HG02759 (cell line): ENCODE results near the gene TMEM119.
A peak's percentile ranks its signal among the peaks of the same experiment; 100 is the strongest.
"Not testable (repeated sequence)": the region's sequence is repeated elsewhere in the genome, so short reads cannot be mapped to it uniquely, and the experiment has no call there.

ENCODE experiments used
- ATAC-seq: cut with Tn5 transposase; IDR thresholded peaks from one replicate; pipeline ENCODE4 v1.9.1; 2021; ENCODE audit warnings: mild to moderate bottlenecking, moderate library complexity; ENCODE audit not compliant: unreplicated experiment

Gene TMEM119

DNA sequence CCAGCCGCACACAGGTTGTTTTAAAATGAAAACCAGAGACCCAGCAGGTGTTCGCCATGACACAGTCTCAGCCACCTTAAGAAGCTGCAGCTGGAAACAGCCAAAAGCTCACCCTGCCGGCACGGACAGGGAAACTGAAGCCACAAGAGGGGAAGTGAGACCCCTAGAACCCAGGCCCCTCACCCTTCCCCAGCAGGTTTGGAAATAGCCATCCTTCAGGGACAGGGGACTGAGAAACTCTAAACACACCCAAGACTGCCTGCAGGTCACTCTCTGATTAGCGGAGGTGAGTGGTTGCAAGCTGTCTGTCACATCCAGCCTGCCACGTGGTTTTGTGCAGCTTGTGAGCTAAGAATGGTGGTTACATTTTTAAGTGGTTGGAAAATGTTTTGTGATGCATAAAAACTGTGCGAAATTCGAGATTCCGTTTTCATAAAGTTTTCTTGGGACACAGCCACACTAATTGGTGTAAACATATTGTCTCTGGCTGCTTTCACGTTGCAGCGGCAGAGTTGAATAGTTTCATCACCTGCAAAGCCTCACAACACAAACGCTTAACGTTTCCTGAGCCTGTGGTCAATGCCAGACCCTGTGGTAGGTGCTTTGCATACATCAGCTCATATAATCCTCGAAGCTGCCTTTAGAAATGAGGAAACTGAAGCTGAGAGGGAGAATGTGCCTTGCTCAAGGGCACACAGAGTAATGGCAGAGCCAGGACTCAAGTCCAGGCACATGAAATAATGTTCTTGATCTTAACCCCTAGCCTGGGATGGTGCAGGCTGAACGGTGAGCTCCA, 37.5 kb upstream of the TMEM119 start:
- ATAC-seq, result peak; percentile 50

DNA sequence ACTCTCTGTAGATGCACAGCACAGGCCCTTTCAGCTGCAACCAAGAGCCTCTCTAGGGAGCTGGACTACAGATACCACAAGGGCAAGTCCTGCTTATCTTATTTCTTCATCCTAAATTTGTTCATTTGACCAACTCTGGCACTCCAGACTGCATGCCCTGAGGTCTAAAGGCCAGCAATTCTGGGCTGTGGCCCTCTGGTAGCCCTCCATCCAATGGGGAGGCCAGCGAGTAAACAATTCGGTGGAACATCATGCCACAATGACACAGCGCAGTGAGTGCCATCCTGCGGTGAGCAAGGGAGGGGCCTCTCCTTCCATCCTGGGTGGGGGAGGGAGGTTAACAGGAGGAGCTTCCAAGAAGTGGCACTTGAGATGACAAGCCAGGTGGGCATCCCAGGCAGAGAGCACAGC, 36.5 kb upstream of the TMEM119 start:
- ATAC-seq, result no peak

DNA sequence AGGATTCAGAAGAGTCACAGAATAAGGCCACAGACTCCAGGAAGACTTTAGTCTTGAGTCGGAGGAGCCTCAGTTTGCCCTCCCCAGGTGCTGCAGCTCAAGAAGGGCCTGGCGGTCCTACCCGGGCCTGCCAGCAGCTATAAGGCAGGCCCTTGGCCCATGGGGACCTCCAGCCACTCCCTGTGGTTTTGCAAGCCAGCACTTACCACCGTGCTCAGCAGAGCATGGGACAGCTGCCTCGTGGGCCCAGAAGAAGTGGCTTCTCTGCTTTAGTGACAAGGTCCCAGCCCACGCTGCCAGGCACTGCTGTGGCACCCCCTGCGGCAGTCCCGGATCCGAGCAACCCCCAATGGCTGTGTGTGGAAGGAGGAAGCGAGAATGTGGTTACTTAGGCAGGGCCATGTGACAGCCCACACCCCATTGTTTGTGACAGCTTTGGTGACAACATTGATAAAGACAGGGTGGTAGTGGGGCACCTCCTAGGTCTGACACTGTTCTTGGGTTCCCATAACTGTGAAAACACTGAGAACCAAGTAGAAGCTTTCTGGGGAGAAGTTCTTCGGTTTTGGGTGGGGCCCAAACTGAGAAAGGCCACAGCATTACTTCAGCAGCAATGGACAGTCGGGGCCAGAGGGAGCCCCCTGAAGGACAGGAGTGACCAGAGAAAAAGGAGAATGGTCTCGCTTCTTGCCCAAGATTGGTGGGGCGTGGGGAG, 35.8 kb upstream of the TMEM119 start, which contains the start of gene SELPLG:
SELPLG (minus strand) TSS at position 361 of the 715 bp plus-strand sequence. CDS start 9,587 bp downstream, outside the sequence.
- ATAC-seq, result peak; percentile 55

DNA sequence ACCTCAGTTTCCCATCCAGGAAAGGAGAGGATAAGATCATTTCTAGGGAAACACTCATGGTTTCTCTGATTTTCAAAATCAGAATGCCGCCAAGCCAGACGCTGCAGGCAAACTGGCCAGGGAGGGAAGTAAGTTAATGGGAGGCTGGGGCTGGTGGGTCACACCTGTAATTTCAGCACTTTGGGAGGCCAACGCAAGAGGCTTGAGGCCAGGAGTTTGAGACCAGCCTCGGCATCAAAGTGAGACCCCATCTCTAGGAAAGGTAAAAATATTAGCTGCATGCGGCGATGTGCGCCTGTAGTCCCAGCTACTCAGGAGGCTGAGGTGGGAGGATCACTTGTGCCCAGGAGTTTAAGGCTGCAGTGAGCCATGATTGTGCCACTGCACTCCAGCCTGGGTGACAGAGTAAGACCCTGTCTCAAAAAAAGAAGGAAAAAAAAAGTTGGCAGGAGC, 35.2 kb upstream of the TMEM119 start:
- no peak for ATAC-seq

DNA sequence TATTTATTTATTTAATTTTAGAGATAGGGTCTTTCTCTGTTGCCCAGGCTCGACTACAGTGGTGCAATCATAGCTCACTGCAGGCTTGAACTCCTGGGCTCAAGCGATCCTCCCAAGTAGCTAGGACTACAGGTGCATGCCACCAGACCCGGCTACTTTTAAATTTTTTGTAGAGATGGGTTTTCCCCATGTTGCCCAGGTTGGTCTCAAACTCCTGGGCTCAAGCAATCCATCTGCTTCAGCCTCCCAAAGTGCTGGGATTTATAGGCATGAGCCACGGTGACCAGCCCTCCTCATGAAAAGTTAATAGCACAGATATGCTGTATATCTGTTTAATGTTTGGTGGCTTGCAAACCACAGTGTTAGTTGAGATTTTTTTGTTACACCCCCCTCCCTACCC, 33.4 kb upstream of the TMEM119 start:
- ATAC-seq, result not testable (repeated sequence)

DNA sequence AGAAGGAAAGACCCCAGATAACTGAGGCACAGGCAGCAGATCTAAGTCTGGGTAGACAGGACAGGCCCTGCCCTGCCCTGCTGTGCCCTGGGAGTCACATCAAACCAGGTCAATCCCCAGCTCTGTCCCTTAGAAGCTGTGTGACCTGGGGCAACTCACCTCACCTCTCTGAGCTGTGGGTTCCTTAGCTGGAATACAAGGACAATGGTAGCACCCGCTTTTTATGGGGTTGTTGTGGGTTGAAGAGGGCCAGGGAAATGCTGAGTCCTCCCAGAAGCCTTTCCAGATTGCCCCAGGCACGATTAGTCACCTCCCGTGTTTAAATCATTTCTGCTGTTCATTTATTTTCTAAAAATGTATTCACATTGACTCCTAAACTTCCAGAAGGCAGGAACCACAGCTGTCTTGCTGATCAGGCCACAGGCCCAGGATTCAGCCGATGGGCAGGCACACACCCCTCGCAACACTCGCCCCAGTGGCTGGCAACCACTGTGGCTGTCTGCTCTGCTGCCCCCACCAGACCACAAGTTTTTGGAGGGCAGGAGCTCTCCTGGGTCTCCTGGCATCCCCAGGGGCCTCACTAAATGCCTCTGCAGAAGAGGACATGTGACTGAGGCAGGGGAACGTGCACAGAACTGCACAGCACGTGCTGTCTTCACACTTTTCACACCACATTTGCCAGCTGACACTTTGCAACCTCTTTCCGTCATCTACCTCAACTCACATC, 32.8 kb upstream of the TMEM119 start:
- ATAC-seq, result no peak

DNA sequence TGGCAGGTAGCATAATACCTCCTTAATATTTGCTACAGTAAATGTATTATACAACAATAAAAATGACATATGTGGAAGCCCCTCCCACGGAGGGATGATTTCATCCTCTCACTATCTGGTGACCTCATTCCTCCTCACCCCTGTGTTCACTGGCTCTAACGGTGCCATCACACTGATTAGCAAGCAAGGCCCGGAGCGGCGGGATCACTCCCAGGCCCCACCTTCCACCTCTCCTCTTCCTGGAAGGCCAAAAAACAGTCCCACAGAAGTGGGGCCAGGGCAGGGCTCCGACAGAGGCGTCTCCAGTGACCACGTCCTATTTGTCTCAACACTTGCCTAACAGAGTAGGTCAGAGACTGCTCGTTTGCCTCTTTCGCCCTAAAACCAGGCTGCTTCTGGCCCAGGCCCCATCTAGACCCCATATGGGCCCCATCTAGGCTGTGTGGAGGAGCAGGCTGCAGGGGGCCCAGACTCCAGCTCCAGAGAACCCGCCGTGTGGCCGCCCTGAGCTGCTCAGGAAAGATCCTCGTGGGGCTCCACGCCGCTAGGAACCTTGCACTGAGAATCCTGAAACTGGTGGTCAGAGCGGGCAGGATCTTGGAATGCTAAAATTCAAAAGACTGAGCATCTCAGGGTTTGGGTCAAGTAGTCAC, 32.1 kb upstream of the TMEM119 start:
- no peak for ATAC-seq

DNA sequence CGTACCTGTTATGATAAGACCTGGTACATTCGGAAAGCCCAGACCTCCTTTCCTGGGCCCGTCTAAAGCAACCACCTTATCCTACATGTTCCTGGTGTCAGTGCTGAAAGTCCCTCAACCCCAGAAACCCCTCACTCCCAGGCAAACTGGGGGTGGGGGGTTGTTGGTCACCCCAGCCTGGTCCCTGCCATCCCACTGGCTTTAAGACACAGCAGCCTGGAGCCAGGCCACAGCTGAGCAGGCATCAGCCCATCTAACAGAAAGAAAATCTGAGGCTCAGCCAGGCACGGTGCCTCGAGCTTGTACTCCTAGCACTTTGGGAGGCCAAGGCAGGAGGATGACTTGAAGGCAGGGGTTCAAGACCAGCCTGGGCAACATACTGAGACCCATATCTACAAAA, 31.3 kb upstream of the TMEM119 start:
- no peak for ATAC-seq

DNA sequence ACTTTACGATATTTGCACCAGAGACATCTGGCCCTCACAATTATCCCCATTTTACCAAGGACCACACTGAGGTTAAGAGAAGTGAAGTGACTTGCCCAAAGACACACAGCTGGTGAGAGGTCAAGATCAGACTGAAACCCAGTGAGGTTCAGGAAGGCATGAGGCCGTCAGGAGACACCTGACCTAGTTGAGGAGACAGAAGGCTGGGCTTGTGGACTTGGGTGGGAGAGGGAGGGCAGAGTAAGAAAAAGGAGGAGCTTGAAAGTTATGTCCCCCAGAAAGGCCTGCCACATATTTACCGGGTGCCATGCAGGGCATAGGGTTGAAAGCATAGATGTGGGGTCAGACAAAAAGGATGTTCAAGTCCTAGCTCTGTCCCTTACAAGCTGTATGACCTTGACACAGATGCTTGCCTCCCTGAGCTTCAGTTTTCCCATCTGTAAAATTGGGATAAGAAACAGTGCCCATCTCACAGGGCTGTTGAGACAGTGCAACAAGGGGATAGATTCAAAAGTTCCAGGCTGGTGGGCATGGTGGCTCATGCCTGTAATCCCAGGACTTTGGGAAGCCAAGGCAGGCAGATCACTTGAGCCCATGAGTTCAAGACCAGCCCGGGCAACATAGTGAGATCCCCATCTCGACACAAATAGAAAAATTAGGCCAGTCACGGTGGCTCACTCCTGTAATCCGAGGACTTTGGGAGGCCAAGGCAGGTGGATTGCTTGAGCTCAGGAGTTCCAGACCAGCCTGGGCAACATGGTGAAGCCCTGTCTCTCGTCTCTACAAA, 29.4 kb upstream of the TMEM119 start:
- ATAC-seq, result no peak

DNA sequence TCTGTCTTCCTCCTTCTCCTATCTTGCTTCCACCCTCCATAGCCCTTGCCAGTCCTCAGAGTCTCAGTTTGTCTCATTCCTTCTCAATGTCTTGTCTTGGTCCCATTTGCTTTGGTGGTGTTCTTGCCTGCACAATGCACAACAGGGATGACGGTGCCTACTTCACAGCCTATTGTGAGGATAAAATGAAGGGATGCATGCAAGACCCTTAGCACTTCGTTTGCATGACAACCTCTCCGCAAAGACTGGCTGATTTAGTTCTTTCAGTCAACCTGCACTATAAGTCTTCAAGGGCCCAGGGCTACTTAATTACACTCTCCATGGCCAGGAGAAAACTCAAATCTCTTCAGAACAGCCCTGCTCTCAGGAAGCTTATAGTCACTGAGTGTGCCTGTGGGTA, 27.3 kb upstream of the TMEM119 start:
- ATAC-seq, result no peak

DNA sequence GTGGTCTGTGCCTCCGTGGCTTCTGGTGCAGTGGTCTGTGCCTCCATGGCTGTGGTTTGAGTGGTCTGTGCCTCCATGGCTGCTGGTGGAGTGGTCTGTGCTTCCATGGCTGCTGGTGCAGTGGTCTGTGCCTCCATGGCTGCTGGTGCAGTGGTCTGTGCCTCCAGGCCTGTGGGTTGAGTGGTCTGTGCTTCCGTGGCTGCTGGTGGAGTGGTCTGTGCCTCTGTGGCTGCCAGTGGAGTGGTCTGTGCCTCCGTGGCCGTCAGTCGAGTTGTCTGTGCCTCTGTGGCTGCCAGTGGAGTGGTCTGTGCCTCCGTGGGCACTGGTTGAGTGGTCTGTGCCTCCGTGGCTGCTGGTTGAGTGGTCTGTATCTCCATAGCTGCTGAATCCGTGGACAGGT, 25.7 kb upstream of the TMEM119 start:
- no peak for ATAC-seq

DNA sequence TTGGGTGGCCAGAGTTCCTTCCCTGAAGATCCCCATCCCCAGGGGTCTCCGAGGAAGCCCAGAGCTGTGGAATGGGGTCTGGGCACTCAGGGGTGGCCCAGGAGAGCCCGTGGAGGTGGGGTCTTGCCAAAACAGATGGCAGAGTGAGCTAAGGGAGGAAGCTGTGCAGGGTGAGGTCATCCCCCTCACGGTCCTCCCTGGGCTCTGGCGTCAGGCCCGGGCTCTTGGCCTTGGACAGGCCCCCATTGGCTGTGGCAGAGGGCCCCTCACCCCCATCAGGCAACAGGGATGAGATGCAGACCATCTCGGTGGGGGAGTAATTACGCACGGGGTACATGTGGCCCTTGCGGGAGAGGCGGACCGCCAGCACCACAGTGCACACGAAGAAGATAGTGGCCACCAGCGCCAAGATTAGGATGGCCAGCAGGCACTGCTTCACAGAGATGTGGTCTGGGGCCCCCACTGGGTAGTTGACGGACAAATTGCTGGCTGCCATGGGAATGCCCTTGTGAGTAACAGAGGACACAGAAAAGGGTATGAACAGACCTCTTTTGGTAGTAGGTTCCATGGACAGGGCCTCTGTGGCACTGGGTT, 25.1 kb upstream of the TMEM119 start:
- ATAC-seq, result no peak

DNA sequence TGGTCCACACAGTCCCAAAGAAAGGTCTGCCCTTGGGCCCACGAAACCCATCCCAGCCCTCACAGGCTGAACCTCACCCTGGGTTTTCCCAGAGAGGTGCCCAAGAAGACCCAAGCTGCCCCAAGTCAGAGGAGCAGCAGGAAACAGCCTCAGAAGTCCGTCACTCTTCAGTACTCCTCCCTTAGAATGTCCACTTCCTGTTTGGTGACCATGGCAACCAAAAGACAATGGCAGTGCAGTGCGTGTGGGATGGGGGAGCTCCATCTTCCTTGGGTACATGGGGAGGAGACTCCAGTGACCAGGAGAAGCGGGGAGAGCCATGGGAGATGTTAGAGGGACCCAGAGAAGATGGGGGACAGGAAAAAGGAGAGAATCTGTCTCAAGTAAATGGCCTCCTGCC, 24.5 kb upstream of the TMEM119 start:
- ATAC-seq, result no peak

DNA sequence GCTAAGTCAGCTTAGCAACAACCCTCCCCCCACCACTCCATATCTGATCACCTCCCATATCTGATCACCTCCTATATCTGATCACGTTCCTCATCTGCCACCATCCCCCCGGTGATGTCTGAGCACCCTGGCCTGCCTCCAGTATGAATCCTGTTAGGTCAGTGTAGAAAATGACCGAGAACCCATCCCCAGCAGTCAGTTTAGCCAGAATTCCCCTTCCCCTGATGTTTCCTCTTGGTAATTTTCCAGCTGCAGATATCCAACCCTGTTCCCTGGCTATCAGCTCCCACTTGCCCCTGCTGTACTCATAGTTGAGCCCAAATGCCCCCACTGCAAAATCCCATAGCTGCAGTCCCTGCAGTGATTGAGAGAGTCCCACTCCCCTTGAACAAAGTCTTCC, 23.3 kb upstream of the TMEM119 start:
- no peak for ATAC-seq

DNA sequence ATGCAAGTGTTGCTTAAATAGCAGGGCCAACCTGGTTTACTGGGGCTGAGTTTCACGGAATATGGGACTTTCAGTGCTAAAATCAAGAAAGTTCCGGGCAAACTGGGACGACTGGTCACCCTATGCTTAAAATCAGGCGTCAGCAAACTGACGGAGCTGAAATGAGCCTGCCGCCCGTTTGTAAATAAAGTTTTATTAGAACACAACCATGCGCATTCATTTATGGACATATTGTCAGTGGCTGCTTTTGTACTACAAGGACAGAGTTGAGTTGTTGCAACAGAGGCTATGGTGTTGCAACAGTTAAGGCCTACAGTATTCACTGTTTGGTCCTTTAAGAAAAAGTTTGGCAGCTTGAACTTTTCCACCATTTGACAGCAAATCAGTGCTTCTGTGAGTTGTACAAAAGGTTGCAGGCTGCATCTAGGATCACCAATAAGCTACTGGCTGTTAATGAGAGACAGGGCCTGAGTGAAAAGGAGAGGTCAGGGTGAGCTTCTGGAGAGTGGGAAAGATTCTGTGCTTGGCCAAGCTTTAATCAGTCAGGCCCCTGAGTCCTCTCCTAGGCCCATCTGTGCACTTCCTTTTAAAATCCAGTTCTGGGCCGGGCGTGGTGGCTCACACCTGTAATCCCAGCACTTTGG, 22.5 kb upstream of the TMEM119 start:
- ATAC-seq, result no peak

DNA sequence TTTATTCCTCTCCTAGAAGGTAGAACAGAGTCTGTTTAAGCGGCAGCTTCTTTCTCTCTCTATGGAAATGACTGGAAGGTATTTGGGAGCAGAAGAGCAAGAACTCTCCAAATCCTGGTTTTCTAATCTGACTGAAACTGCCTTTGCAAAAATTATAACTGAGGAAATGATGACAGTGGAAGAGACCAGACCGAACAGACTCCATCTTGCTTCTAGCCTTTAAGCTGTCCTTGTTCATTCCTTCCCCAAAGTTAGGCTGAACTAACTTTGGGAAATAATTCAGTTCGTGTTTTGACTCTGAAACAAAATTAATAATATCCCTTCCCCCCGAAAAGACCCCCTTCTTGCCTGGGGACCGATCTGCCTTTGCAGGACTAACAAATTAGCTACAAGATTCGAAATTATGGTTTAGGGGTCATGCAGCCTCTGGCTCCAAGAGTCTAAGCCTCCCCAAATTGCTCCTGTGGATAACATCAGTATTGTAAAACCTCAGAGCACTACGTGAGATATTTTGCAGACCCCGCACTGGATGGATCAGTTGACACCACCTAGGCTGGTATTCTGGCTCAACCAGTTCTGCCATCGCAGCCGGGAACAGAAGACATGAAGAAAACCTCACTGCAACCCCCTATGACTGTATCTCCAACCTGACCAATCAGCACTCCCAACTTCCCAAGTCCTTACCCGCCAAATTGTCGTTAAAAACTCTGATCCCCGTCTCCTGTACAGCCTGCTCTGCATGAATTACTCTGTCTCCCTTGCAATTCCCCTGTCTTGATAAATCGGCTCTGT, 21.7 kb upstream of the TMEM119 start:
- ATAC-seq, result no peak

DNA sequence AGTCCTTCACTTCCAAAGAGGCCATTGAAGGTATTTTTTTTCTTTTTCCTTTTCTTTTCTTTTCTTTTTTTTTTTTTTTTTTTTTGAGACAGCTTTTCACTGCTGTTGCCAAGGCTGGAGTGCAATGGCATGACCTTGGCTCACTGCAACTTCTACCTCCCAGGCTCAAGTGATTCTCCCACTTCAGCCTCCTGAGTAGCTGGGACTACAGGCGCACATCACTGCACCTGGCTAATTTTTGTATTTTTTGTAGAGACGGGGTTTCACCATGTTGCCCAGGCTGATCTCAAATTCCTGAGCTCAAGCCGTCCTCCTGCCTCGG, 21.0 kb upstream of the TMEM119 start:
- ATAC-seq, result not testable (repeated sequence)

DNA sequence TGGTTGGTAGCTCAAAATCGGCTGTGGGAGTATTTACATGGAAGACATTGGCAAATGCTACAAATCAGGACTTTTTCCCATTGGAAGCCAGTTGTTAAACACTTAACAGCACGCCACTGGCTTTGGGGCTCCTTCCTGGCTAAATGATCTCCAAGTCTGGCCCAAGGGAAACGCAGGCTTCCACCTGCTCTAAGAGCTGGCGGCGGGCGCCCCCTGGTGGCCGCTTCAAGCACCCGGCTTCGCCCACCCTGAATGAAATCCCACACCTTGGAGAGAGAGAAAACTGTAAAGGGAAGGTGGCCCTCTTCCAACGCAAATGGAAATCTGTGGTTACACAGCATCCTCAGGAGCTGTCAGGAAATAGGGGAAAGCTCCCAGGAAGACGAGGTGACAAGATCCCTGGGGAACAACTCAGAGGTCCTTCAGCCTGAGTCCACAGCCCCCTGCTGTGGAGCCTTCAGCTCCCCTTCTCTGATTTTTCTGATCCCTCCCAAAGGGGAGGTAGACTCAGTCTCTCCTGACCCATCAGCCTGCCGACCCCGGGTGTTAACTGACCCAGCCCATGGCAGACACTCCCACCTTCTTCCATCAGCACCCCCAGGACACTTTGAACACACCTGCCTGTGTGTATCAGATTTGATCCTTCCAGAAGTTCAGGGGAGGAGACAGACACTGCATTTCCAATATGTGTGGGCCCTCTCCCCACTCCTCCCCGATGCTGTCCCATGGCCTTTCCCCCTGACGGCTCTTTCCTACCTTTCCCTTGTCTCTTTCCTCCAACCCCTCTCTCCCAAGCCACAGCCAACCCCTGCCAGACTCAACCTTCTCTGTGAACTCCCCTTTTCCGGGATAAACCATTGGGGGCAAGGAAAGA, 20.4 kb upstream of the TMEM119 start:
- peak; percentile 37 for ATAC-seq
